Thyroid gland (tissue), 4 donors: ENCODE measurements around the gene SETDB2. TPM values are rescaled to one million over a fixed set of nuclear protein-coding genes. Genes with fewer than 3 reads are reported as not detected.

ENCODE experiments used
- DNase-seq, 2 donors: peaks; one replicate each; pipeline ENCODE4 v3.0.0-alpha.2; 2019
- H3K27ac ChIP-seq, 3 donors: fragments of 200-600 bp; sonication (generic); 1 replicate in 2 of 3; 2 replicates in 1 of 3; pipeline ENCODE4 v1.5.1; 2016 to 2019; ENCODE audit warnings: mild to moderate bottlenecking in 1 of 3, moderate library complexity in 1 of 3
- H3K27me3 ChIP-seq: fragments of 200-600 bp; sonication (generic); one replicate; pipeline ENCODE4 v1.5.1; 2019
- H3K36me3 ChIP-seq, 2 donors: fragments of 200-600 bp; sonication (generic); one replicate each; pipeline ENCODE4 v1.5.1; 2016 to 2019
- H3K4me1 ChIP-seq, 2 donors: fragments of 200-600 bp; sonication (generic); one replicate each; pipeline ENCODE4 v1.5.1; 2017 to 2019
- H3K4me3 ChIP-seq, 3 donors: fragments of 200-600 bp; sonication (generic); replicated peaks in 1 of 3; 1 replicate in 2 of 3; 2 replicates in 1 of 3; pipeline ENCODE4 v1.5.1; 2016; ENCODE audit warnings: mild to moderate bottlenecking in 1 of 3
- H3K9me3 ChIP-seq: fragments of 200-600 bp; sonication (generic); one replicate; pipeline ENCODE4 v1.5.1; 2017
- CTCF ChIP-seq, 6 experiments: fragments of 200-600 bp in 3 of 6; fragments of 450-650 bp in 3 of 6; sonication (generic) in 3 of 6; IDR thresholded peaks; one replicate each; pipeline ENCODE4 v1.5.1; 2016 to 2019; ENCODE audit warnings: antibody characterized with exemption in 6 of 6, mild to moderate bottlenecking in 2 of 6, inconsistent platforms in 1 of 6, moderate library complexity in 1 of 6
- POLR2A ChIP-seq, 2 donors: fragments of 450-650 bp; IDR thresholded peaks; one replicate each; pipeline ENCODE4 v1.6.1; 2017; ENCODE audit warnings: antibody characterized with exemption in 2 of 2, mild to moderate bottlenecking in 2 of 2, moderate library complexity in 1 of 2
- WGBS, 2 donors: methylation state at CpG; one replicate each; pipeline ENCODE4 v1.1.5; 2017; 5-methylcytosine and 5-hydroxymethylcytosine counted together
- intact Hi-C: fragments of 100-400 bp; cut with DNase I; formaldehyde crosslinking; loops from one replicate; pipeline ENCODE4 v1.15.1; 2023
- total RNA-seq, 4 donors: library from RNA; depleted of rRNA; stranded (reverse); fragments of >200 nt; gene quantifications; one replicate each; pipeline ENCODE4 v1.2.3, GENCODE V29; 2016

The SETDB2 gene
- total RNA-seq, 4 donors from 2014 or later: 17.9 to 27.4 (median 22.1) TPM

GRCh38 chr13:49533011-49533410 is 88.9 kb downstream of the SETDB2 start:
- intact Hi-C loops: no loop called here
- no peaks in the 10 kb centered on the region for H3K9me3 ChIP-seq
- peaks cover 57 to 66% of the 10 kb centered on the region in 2 donors for H3K4me1 ChIP-seq
- TF ChIP-seq POLR2A (IDR thresholded peaks at IDR 0.05): no peak
- no peak for TF ChIP-seq CTCF (IDR thresholded peaks at IDR 0.05)
- DNase-seq: no peak
- peak overlapping the region; percentile 49 to 68 (median 62) for H3K27ac ChIP-seq
- no peak overlapping the region for H3K4me3 ChIP-seq
- no peaks in the 10 kb centered on the region for H3K27me3 ChIP-seq
- H3K36me3 ChIP-seq: no peaks in the 10 kb centered on the region

- 40 to 41% methylated on average over 7 of the region's 7 CpGs for WGBS, 2 donors
- intact Hi-C loops: no loop called here
- Histone ChIP-seq H3K27me3 (no peaks in the 10 kb centered on the region), H3K9me3 (no peaks in the 10 kb centered on the region), H3K4me1 (peaks cover 53 to 66% of the 10 kb centered on the region in 2 donors), H3K4me3 (no peak overlapping the region), H3K27ac (peak overlapping the region; percentile 49 to 68 (median 62)), H3K36me3 (no peaks in the 10 kb centered on the region)
- DNase-seq: peak; percentile 65 to 71
- peak in 1 of 2 donors; percentile 49 for TF ChIP-seq POLR2A (IDR thresholded peaks at IDR 0.05)
- TF ChIP-seq CTCF (IDR thresholded peaks at IDR 0.05): no peak
These were observed 89.7 kb downstream of the SETDB2 start for GRCh38 chr13:49533591-49534269.

- H3K27ac ChIP-seq: peak overlapping the region; percentile 49 to 68 (median 62)
- no peak for TF ChIP-seq POLR2A (IDR thresholded peaks at IDR 0.05)
- no peak for TF ChIP-seq CTCF (IDR thresholded peaks at IDR 0.05)
- H3K4me1 ChIP-seq: peaks cover 38 to 65% of the 10 kb centered on the region in 2 donors
- H3K9me3 ChIP-seq: no peaks in the 10 kb centered on the region
- H3K4me3 ChIP-seq: no peak overlapping the region
- DNase-seq: peak; percentile 51 to 59
- intact Hi-C loops: no loop called here
- WGBS, 2 donors: 37 to 43% methylated on average over 7 of the region's 7 CpGs
- peaks cover 0 to 8% of the 10 kb centered on the region in 2 donors for H3K36me3 ChIP-seq
- no peaks in the 10 kb centered on the region for H3K27me3 ChIP-seq
These were observed 92.2 kb downstream of the SETDB2 start for GRCh38 chr13:49536144-49536873.

DNA sequence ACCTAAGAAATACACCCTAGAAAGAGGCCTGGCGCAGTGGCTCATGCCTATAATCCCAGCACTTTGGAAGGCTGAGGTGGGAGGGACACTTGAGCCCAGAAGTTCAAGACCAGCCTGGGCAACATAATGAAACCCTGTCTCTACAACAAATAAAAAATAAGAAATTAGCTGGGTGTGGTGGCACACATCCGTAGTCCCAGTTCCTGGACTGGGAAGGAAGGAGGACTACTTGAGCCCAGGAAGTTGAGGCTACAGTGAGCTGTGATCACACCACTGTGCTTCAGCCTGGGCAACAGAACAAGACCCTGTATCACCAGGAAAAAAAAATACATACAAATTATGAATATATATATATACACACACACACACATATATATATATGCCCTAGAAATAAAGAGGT is 94.3 kb downstream of the SETDB2 start:
- Histone ChIP-seq H3K27ac (peak overlapping the region in 1 of 3 donors; percentile 26), H3K4me3 (no peak overlapping the region), H3K27me3 (no peaks in the 10 kb centered on the region), H3K4me1 (peaks cover 25 to 47% of the 10 kb centered on the region in 2 donors), H3K9me3 (no peaks in the 10 kb centered on the region), H3K36me3 (peaks cover 1 to 17% of the 10 kb centered on the region in 2 donors)
- no peak for DNase-seq
- intact Hi-C loops: no loop called here
- TF ChIP-seq CTCF (IDR thresholded peaks at IDR 0.05): no peak
- TF ChIP-seq POLR2A (IDR thresholded peaks at IDR 0.05): no peak
- WGBS, 2 donors: 84 to 93% methylated on average over 2 of the region's 2 CpGs

- no peak for DNase-seq
- Histone ChIP-seq H3K4me3 (no peak overlapping the region), H3K27ac (peak overlapping the region; percentile 25 to 59 (median 50)), H3K9me3 (no peaks in the 10 kb centered on the region), H3K4me1 (peaks cover 16 to 38% of the 10 kb centered on the region in 2 donors), H3K36me3 (peaks cover 5 to 24% of the 10 kb centered on the region in 2 donors), H3K27me3 (no peaks in the 10 kb centered on the region)
- WGBS, 2 donors: 66 to 72% methylated on average over 5 of the region's 5 CpGs
- intact Hi-C loops: no loop called here
- TF ChIP-seq POLR2A (IDR thresholded peaks at IDR 0.05) (no peak), CTCF (IDR thresholded peaks at IDR 0.05) (no peak)
These were observed 95.2 kb downstream of the SETDB2 start for GRCh38 chr13:49539313-49539712.
